Cerebellar nuclear complex (tissue), 1 donor: ENCODE data around the gene DIPK1C.

Source experiments
- DNase-seq, 2 experiments: peaks; one replicate each; lab custom pipeline; 2025; lab: John Stamatoyannopoulos, UW

Gene DIPK1C

GRCh38 chr18:74388227-74388626, 68.9 kb downstream of the DIPK1C start:
- DNase-seq, result no peak

GRCh38 chr18:74387383-74387782, 69.7 kb downstream of the DIPK1C start:
- no peak for DNase-seq
